Testis (tissue), 2 donors: ENCODE results near the gene KLHDC4.

Source experiments
- POLR2A ChIP-seq: fragments of 450-650 bp; IDR thresholded peaks from one replicate; pipeline ENCODE4 v1.6.1; 2017; ENCODE audit warnings: antibody characterized with exemption, mild to moderate bottlenecking, moderate library complexity
- TF ChIP-seq, protein P1 (sequence below), 3 experiments: fragments of 450-650 bp in 2 of 3; fragments of 200-600 bp in 1 of 3; sonication (generic) in 1 of 3; IDR thresholded peaks; one replicate each; pipeline ENCODE4 v1.5.1; 2016 to 2019; ENCODE audit warnings: antibody characterized with exemption in 3 of 3, mild to moderate bottlenecking in 2 of 3, moderate library complexity in 1 of 3

DNA sequence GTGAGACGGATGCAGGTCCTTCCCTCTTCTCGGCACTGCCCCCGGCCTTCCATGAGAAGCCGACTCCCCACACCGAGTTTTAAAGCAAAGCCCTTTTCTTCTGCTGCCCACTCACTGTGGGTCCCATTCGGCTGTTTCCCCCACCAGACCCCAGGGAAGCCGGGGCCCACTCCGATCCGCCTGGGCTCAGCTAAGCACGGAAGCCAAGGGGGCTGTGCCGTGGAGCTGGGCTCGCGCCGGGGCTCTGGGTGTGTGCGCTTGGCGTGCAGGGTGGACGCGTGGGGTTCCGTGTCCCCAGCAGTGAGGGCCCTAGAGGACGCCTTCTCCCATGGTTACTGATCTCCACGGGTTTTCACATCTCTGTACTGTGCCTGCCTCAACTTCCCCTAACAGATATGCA is 68.5 kb downstream of the KLHDC4 start:
- TF ChIP-seq, protein P1, sequence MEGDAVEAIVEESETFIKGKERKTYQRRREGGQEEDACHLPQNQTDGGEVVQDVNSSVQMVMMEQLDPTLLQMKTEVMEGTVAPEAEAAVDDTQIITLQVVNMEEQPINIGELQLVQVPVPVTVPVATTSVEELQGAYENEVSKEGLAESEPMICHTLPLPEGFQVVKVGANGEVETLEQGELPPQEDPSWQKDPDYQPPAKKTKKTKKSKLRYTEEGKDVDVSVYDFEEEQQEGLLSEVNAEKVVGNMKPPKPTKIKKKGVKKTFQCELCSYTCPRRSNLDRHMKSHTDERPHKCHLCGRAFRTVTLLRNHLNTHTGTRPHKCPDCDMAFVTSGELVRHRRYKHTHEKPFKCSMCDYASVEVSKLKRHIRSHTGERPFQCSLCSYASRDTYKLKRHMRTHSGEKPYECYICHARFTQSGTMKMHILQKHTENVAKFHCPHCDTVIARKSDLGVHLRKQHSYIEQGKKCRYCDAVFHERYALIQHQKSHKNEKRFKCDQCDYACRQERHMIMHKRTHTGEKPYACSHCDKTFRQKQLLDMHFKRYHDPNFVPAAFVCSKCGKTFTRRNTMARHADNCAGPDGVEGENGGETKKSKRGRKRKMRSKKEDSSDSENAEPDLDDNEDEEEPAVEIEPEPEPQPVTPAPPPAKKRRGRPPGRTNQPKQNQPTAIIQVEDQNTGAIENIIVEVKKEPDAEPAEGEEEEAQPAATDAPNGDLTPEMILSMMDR (IDR thresholded peaks at IDR 0.05), result no peak
- no peak for TF ChIP-seq POLR2A
